ENCODE data around the gene RPP30. TPM values are rescaled to one million over a fixed set of nuclear protein-coding genes. Genes with fewer than 3 reads are reported as not detected.

The RPP30 gene
- total RNA-seq, 2 donors from 2014 or later = 58.3 to 62.4 TPM

GRCh38 chr10:90884431-90884830, 12.7 kb downstream of the RPP30 start:
- 86% methylated on average over 3 of the region's 3 CpGs; no CpG with 5 or more reads in 1 of the 2 experiments for WGBS, 2 experiments (ENCODE audit: insufficient coverage in 1 of 2, insufficient read length in 1 of 2)
- Histone ChIP-seq H3K36me3 (ENCODE audit: control insufficient read depth, insufficient read depth, low read length) (peaks cover 84% of the 10 kb centered on the region), H3K27me3 (ENCODE audit: control insufficient read depth, insufficient read depth, low read length, poor library complexity, severe bottlenecking) (peaks cover under 1% of the 10 kb centered on the region), H3K4me1 (ENCODE audit: control insufficient read depth, insufficient read depth, low read length) (no peaks in the 10 kb centered on the region), H3K9me3 (ENCODE audit: control insufficient read depth, low read length) (no peaks in the 10 kb centered on the region), H3K9ac (ENCODE audit: extremely low read depth, low read length, poor library complexity, severe bottlenecking) (no peak overlapping the region), H3K4me3 (ENCODE audit: low read length) (no peak overlapping the region), H3K27ac (ENCODE audit: low read depth, low read length) (no peak overlapping the region)
- Mint-ChIP-seq H3K27ac (no peak overlapping the region), H3K4me1 (no peaks in the 10 kb centered on the region), H3K36me3 (ENCODE audit: low read depth) (peaks cover 56% of the 10 kb centered on the region), H3K27me3 (ENCODE audit: insufficient read depth) (no peaks in the 10 kb centered on the region), H3K4me3 (no peak overlapping the region), H3K9me3 (no peaks in the 10 kb centered on the region)
- TF ChIP-seq, protein P1, sequence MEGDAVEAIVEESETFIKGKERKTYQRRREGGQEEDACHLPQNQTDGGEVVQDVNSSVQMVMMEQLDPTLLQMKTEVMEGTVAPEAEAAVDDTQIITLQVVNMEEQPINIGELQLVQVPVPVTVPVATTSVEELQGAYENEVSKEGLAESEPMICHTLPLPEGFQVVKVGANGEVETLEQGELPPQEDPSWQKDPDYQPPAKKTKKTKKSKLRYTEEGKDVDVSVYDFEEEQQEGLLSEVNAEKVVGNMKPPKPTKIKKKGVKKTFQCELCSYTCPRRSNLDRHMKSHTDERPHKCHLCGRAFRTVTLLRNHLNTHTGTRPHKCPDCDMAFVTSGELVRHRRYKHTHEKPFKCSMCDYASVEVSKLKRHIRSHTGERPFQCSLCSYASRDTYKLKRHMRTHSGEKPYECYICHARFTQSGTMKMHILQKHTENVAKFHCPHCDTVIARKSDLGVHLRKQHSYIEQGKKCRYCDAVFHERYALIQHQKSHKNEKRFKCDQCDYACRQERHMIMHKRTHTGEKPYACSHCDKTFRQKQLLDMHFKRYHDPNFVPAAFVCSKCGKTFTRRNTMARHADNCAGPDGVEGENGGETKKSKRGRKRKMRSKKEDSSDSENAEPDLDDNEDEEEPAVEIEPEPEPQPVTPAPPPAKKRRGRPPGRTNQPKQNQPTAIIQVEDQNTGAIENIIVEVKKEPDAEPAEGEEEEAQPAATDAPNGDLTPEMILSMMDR (conservative IDR thresholded peaks at IDR 0.05) = no peak
- no peak for DNase-seq

DNA sequence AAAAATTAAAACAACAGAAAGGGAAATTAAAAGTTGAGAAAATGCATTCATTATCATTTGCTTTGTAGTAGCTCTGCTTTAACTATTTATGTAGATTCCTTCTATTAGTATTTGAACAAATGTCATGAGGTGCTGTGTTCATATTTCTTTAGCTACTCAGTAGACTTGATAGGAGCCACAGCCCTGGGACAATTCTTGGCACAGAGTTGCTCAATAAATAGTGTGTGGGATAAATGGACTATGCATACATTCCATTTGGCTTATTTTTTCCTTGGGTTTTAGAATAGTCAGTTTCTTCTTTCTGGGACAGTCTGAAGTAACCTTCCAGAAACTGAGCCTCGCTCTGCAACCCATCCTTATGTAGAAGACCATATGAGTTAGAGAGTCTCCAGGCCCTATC, 13.4 kb downstream of the RPP30 start:
- H3K36me3 ChIP-seq (ENCODE audit: control insufficient read depth, insufficient read depth, low read length) = peaks cover 85% of the 10 kb centered on the region
- DNase-seq = no peak
- no peaks in the 10 kb centered on the region for H3K27me3 ChIP-seq (ENCODE audit: control insufficient read depth, insufficient read depth, low read length, poor library complexity, severe bottlenecking)
- H3K27ac Mint-ChIP-seq = no peak overlapping the region
- H3K4me3 ChIP-seq (ENCODE audit: low read length) = no peak overlapping the region
- no peaks in the 10 kb centered on the region for H3K4me1 ChIP-seq (ENCODE audit: control insufficient read depth, insufficient read depth, low read length)
- no peaks in the 10 kb centered on the region for H3K4me1 Mint-ChIP-seq
- WGBS, 2 experiments (ENCODE audit: insufficient coverage in 1 of 2, insufficient read length in 1 of 2) = 85% methylated on average over 1 of the region's 1 CpG; no CpG with 5 or more reads in 1 of the 2 experiments
- no peak overlapping the region for H3K27ac ChIP-seq (ENCODE audit: low read depth, low read length)
- no peak overlapping the region for H3K4me3 Mint-ChIP-seq
- H3K36me3 Mint-ChIP-seq (ENCODE audit: low read depth) = peaks cover 57% of the 10 kb centered on the region
- no peaks in the 10 kb centered on the region for H3K27me3 Mint-ChIP-seq (ENCODE audit: insufficient read depth)
- H3K9me3 ChIP-seq (ENCODE audit: control insufficient read depth, low read length) = no peaks in the 10 kb centered on the region
- TF ChIP-seq, protein P1 (conservative IDR thresholded peaks at IDR 0.05) = no peak
- H3K9ac ChIP-seq (ENCODE audit: extremely low read depth, low read length, poor library complexity, severe bottlenecking) = no peak overlapping the region
- H3K9me3 Mint-ChIP-seq = no peaks in the 10 kb centered on the region

GRCh38 chr10:90887555-90887954, 15.8 kb downstream of the RPP30 start:
- 85 to 96% methylated on average over 5 to 6 of the region's 6 CpGs for WGBS, 2 experiments (ENCODE audit: insufficient coverage in 1 of 2, insufficient read length in 1 of 2)
- H3K36me3 Mint-ChIP-seq (ENCODE audit: low read depth) = peaks cover 55% of the 10 kb centered on the region

More at GRCh38 chr10:90887555-90887954, 15.8 kb downstream of the RPP30 start:
- H3K36me3 ChIP-seq (ENCODE audit: control insufficient read depth, insufficient read depth, low read length) = peaks cover 83% of the 10 kb centered on the region
- Mint-ChIP-seq H3K27ac (no peak overlapping the region), H3K4me3 (no peak overlapping the region), H3K27me3 (ENCODE audit: insufficient read depth) (no peaks in the 10 kb centered on the region), H3K4me1 (no peaks in the 10 kb centered on the region), H3K9me3 (no peaks in the 10 kb centered on the region)
- H3K27ac ChIP-seq (ENCODE audit: low read depth, low read length) = no peak overlapping the region
- no peak for DNase-seq
- no peak overlapping the region for H3K9ac ChIP-seq (ENCODE audit: extremely low read depth, low read length, poor library complexity, severe bottlenecking)
- TF ChIP-seq, protein P1 (conservative IDR thresholded peaks at IDR 0.05) = no peak
- H3K4me3 ChIP-seq (ENCODE audit: low read length) = no peak overlapping the region
- no peaks in the 10 kb centered on the region for H3K27me3 ChIP-seq (ENCODE audit: control insufficient read depth, insufficient read depth, low read length, poor library complexity, severe bottlenecking)
- H3K9me3 ChIP-seq (ENCODE audit: control insufficient read depth, low read length) = no peaks in the 10 kb centered on the region
- H3K4me1 ChIP-seq (ENCODE audit: control insufficient read depth, insufficient read depth, low read length) = no peaks in the 10 kb centered on the region

Data from endodermal cell (in vitro differentiated cells).